Measurements from ENCODE around the gene PDIA2. TPM values are rescaled to one million over a fixed set of nuclear protein-coding genes. Genes with fewer than 3 reads are reported as not detected.
"Not testable (repeated sequence)": the region's sequence is repeated elsewhere in the genome, so short reads cannot be mapped to it uniquely, and the experiment has no call there.

PDIA2 gene
- total and polyA plus RNA-seq, 5 experiments from 2014 or later = 0.44 TPM; not detected in 4

GRCh38 chr16:331181-331814, 48.3 kb downstream of the PDIA2 start:
- Mint-ChIP-seq H3K27ac (peak overlapping the region in 2 of 10 donors; percentile 14 to 24), H3K36me3 (peaks cover 0 to 14% (median 0%) of the 10 kb centered on the region in 3 donors), H3K4me1 (peaks cover 27 to 82% (median 67%) of the 10 kb centered on the region in 4 donors)
- H3K27me3 Mint-ChIP-seq, H3K9me3 Mint-ChIP-seq, H3K4me3 Mint-ChIP-seq, DNase-seq, ATAC-seq, POLR2A ChIA-PET: not testable (repeated sequence)

DNA sequence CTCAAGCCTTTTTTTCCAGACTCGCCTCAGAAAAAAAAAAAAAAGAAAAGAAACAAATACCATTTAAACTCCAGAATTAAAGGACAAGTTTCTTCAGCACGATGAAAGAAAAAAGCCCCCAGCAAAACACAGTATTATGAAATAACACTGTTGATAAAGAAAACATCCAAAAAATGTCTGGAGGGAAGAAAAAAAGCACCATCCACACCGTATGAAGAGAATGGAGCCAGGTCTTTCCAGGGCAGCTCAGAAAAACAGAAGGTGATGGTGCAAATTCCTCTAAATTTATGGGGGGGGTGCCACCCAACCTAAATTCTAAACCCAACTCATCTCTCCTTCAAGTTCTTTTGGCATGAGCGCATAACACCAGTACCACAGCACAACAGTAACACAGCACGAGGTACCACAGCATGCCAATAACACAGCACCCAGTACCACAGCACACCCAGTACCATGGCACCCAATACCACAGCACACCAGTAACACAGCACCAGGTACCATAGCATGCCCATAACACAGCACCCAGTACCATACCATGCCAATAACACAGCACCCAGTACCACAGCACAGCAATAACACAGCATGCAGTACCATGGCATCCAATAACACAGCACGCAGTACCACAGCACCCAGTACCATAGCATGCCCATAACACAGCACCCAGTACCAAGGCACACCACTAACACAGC, 50.6 kb downstream of the PDIA2 start:
- POLR2A ChIA-PET = interaction anchor here (0.7 kb wide), 1 partner anchor 99 kb away, joined by 3 read pairs; the partner anchor contains the start of gene FAM234A
- peak overlapping the region in 2 of 10 donors; percentile 7 to 33 for H3K4me3 Mint-ChIP-seq
- no peaks in the 10 kb centered on the region for H3K9me3 Mint-ChIP-seq
- no peak overlapping the region for H3K27ac Mint-ChIP-seq
- no peaks in the 10 kb centered on the region for H3K27me3 Mint-ChIP-seq
- ATAC-seq (no peak), DNase-seq (peak in 1 of 10 donors; percentile 3)
- peaks cover 0 to 14% (median 0%) of the 10 kb centered on the region in 3 donors for H3K36me3 Mint-ChIP-seq
- H3K4me1 Mint-ChIP-seq = peaks cover 32 to 86% (median 76%) of the 10 kb centered on the region in 4 donors

DNA sequence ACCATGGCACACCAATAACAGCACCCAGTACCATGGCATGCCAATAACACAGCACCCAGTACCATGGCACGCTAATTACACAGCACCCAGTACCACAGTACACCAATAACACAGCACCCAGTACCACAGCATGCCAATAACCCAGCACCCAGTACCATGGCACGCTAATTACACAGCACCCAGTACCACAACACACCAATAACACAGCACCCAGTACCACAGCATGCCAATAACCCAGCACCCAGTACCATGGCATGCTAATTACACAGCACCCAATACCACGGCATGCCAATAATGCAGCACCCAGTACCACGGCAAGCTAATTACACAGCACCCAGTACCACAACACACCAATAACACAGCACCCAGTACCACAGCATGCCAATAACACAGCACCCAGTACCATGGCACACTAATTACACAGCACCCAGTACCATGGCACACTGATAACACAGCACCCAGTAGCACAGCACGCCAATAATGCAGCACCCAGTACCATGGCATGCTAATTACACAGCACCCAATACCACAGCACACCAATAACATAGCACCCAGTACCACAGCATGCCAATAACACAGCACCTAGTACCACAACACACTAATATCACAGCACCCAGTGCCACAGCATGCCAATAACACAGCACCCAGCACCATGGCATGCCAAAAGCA, 51.3 kb downstream of the PDIA2 start:
- POLR2A ChIA-PET, DNase-seq, H3K27me3 Mint-ChIP-seq, ATAC-seq, H3K9me3 Mint-ChIP-seq: not testable (repeated sequence)
- H3K4me1 Mint-ChIP-seq = peaks cover 32 to 86% (median 77%) of the 10 kb centered on the region in 4 donors
- peak overlapping the region in 3 of 10 donors; percentile 11 to 85 (median 66) for H3K27ac Mint-ChIP-seq
- H3K4me3 Mint-ChIP-seq = peak overlapping the region in 3 of 10 donors; percentile 23 to 47 (median 39)
- peaks cover 0 to 14% (median 0%) of the 10 kb centered on the region in 3 donors for H3K36me3 Mint-ChIP-seq

GRCh38 chr16:334861-335632, 52.1 kb downstream of the PDIA2 start:
- H3K9me3 Mint-ChIP-seq, H3K27me3 Mint-ChIP-seq, DNase-seq, ATAC-seq, POLR2A ChIA-PET: not testable (repeated sequence)
- Mint-ChIP-seq H3K4me3 (peak overlapping the region in 5 of 10 donors; percentile 14 to 45 (median 33)), H3K36me3 (peaks cover 0 to 12% (median 0%) of the 10 kb centered on the region in 3 donors), H3K27ac (peak overlapping the region in 5 of 10 donors; percentile 3 to 85 (median 57)), H3K4me1 (peaks cover 37 to 89% (median 81%) of the 10 kb centered on the region in 4 donors)

GRCh38 chr16:336269-336668, 53.3 kb downstream of the PDIA2 start:
- Mint-ChIP-seq H3K36me3 (peaks cover 0 to 7% (median 0%) of the 10 kb centered on the region in 3 donors), H3K4me1 (peaks cover 33 to 85% (median 78%) of the 10 kb centered on the region in 4 donors), H3K27me3 (no peaks in the 10 kb centered on the region), H3K9me3 (no peaks in the 10 kb centered on the region), H3K4me3 (peak overlapping the region in 4 of 10 donors; percentile 3 to 67 (median 28)), H3K27ac (peak overlapping the region in 3 of 10 donors; percentile 19 to 56 (median 42))
- POLR2A ChIA-PET = interaction anchor here (1.1 kb wide), 1 partner anchor 11 kb away, joined by 3 read pairs; no protein-coding TSS in a partner anchor
- ATAC-seq = no peak
- no peak for DNase-seq

Other genes with a start within 250 kb of the PDIA2 start
- 10 to 100 TPM; 16.2 to 17.1 TPM for gene POLR3K, start 229.6 kb upstream of the PDIA2 start, total RNA-seq
- 10 to 100 TPM; 20.9 to 29.5 (median 23.1) TPM for gene POLR3K, start 229.6 kb upstream of the PDIA2 start, polyA plus RNA-seq
- 10 to 100 TPM in 1 of 2 experiments, 1 to 10 TPM in 1; 9.5 to 11.3 TPM for gene SNRNP25, start 229.3 kb upstream of the PDIA2 start, total RNA-seq
- gene SNRNP25, start 229.3 kb upstream of the PDIA2 start, polyA plus RNA-seq = 10 to 100 TPM; 20.2 to 30.2 (median 22.3) TPM
- gene RHBDF1, start 210.5 kb upstream of the PDIA2 start, total RNA-seq = not detected
- gene RHBDF1, start 210.5 kb upstream of the PDIA2 start, polyA plus RNA-seq = under 1 TPM in 1 of 3 donors, not detected in 2; 0.50 TPM
- gene MPG, start 204.9 kb upstream of the PDIA2 start, total RNA-seq = 10 to 100 TPM; 24.5 to 27.2 TPM
- gene MPG, start 204.9 kb upstream of the PDIA2 start, polyA plus RNA-seq = 10 to 100 TPM; 46.0 to 57.7 (median 51.8) TPM
- 10 to 100 TPM; 40.7 to 41.3 TPM for gene NPRL3, start 144.5 kb upstream of the PDIA2 start, total RNA-seq
- 10 to 100 TPM in 2 of 3 donors, 1 to 10 TPM in 1; 5.9 to 16.2 (median 13.1) TPM for gene NPRL3, start 144.5 kb upstream of the PDIA2 start, polyA plus RNA-seq
- not detected for gene HBZ, start 130.5 kb upstream of the PDIA2 start, total RNA-seq
- gene HBZ, start 130.5 kb upstream of the PDIA2 start, polyA plus RNA-seq = not detected
- gene HBM, start 117.2 kb upstream of the PDIA2 start, total RNA-seq = not detected
- not detected for gene HBM, start 117.2 kb upstream of the PDIA2 start, polyA plus RNA-seq
- not detected for gene HBA2, start 110.3 kb upstream of the PDIA2 start, total RNA-seq
- 1 to 10 TPM in 1 of 3 donors, under 1 TPM in 1, not detected in 1; 0.89 to 8.6 TPM for gene HBA2, start 110.3 kb upstream of the PDIA2 start, polyA plus RNA-seq
- gene HBA1, start 106.5 kb upstream of the PDIA2 start, total RNA-seq = not detected
- gene HBA1, start 106.5 kb upstream of the PDIA2 start, polyA plus RNA-seq = 1 to 10 TPM in 1 of 3 donors, not detected in 2; 1.7 TPM
- gene HBQ1, start 102.7 kb upstream of the PDIA2 start, total RNA-seq = not detected
- gene HBQ1, start 102.7 kb upstream of the PDIA2 start, polyA plus RNA-seq = under 1 TPM in 1 of 3 donors, not detected in 2; 0.71 TPM
- gene LUC7L, start 53.7 kb upstream of the PDIA2 start, total RNA-seq = 100 to 1,000 TPM; 193 to 194 TPM
- 10 to 100 TPM in 1 of 3 donors, 1 to 10 TPM in 2; 4.5 to 11.9 (median 7.2) TPM for gene LUC7L, start 53.7 kb upstream of the PDIA2 start, polyA plus RNA-seq
- 10 to 100 TPM; 36.7 to 46.5 TPM for gene FAM234A, start 48.3 kb upstream of the PDIA2 start, total RNA-seq
- gene FAM234A, start 48.3 kb upstream of the PDIA2 start, polyA plus RNA-seq = 10 to 100 TPM; 18.8 to 46.4 (median 34.4) TPM
- gene RGS11, start 7.2 kb upstream of the PDIA2 start, total RNA-seq = not detected
- gene RGS11, start 7.2 kb upstream of the PDIA2 start, polyA plus RNA-seq = not detected
- gene ARHGDIG, start 2.6 kb upstream of the PDIA2 start, total RNA-seq = under 1 TPM in 1 of 2 experiments, not detected in 1; 0.68 TPM
- not detected for gene ARHGDIG, start 2.6 kb upstream of the PDIA2 start, polyA plus RNA-seq
- 10 to 100 TPM; 40.7 to 44.0 TPM for gene AXIN1, start 69.6 kb downstream of the PDIA2 start, total RNA-seq
- gene AXIN1, start 69.6 kb downstream of the PDIA2 start, polyA plus RNA-seq = 1 to 10 TPM; 1.6 to 4.1 (median 2.2) TPM
- gene MRPL28, start 87.4 kb downstream of the PDIA2 start, total RNA-seq = 10 to 100 TPM; 32.4 to 33.3 TPM
- gene MRPL28, start 87.4 kb downstream of the PDIA2 start, polyA plus RNA-seq = 10 to 100 TPM; 57.4 to 66.6 (median 64.7) TPM
- 10 to 100 TPM; 80.1 to 80.4 TPM for gene PGAP6, start 98.8 kb downstream of the PDIA2 start, total RNA-seq
- gene PGAP6, start 98.8 kb downstream of the PDIA2 start, polyA plus RNA-seq = 10 to 100 TPM; 19.5 to 38.1 (median 22.0) TPM
- gene NME4, start 114.0 kb downstream of the PDIA2 start, total RNA-seq = 10 to 100 TPM; 29.7 to 33.2 TPM
- gene NME4, start 114.0 kb downstream of the PDIA2 start, polyA plus RNA-seq = 10 to 100 TPM; 38.9 to 61.9 (median 60.7) TPM
- 10 to 100 TPM in 1 of 2 experiments, 1 to 10 TPM in 1; 8.5 to 10.8 TPM for gene DECR2, start 118.7 kb downstream of the PDIA2 start, total RNA-seq
- gene DECR2, start 118.7 kb downstream of the PDIA2 start, polyA plus RNA-seq = 10 to 100 TPM in 1 of 3 donors, 1 to 10 TPM in 2; 7.4 to 12.2 (median 8.5) TPM
- 10 to 100 TPM; 43.8 to 49.7 TPM for gene RAB11FIP3, start 142.5 kb downstream of the PDIA2 start, total RNA-seq
- 1 to 10 TPM; 1.3 to 5.0 (median 2.2) TPM for gene RAB11FIP3, start 142.5 kb downstream of the PDIA2 start, polyA plus RNA-seq
- 10 to 100 TPM; 63.1 to 63.2 TPM for gene CAPN15, start 244.5 kb downstream of the PDIA2 start, total RNA-seq
- gene CAPN15, start 244.5 kb downstream of the PDIA2 start, polyA plus RNA-seq = 1 to 10 TPM; 5.5 to 7.9 (median 6.0) TPM

Measured in naive thymus-derived CD8-positive, alpha-beta T cell (primary cell).